ENCODE data around the gene RAP1GAP2. TPM values are rescaled to one million over a fixed set of nuclear protein-coding genes. Genes with fewer than 3 reads are reported as not detected.

RAP1GAP2 gene
- polyA plus RNA-seq, 3 donors: 1.5 to 48.4 (median 6.1) TPM

DNA sequence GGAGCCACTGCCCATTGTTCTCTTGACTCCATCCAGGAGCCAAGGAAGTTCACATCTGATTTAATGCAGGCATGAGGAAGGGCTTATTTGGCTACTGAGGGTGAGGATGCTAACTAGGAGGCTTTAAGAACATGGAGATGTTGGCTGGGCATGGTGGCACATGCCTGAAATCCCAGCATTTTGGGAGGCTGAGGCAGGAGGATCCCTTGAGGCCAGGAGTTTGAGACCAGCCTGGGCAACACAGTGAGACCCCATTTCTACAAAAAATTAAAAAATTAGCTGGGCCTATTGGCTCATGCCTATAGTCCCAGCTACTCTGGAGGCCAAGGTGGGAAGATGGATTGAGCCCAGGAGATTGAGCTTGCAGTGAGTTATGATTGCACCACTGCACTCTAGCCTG is 116.5 kb downstream of the RAP1GAP2 start:
- intact Hi-C loops (cut with micrococcal nuclease): no loop called here
- no peak overlapping the region for H3K9ac ChIP-seq (ENCODE audit: insufficient read depth, low read length, poor library complexity, severe bottlenecking)

DNA sequence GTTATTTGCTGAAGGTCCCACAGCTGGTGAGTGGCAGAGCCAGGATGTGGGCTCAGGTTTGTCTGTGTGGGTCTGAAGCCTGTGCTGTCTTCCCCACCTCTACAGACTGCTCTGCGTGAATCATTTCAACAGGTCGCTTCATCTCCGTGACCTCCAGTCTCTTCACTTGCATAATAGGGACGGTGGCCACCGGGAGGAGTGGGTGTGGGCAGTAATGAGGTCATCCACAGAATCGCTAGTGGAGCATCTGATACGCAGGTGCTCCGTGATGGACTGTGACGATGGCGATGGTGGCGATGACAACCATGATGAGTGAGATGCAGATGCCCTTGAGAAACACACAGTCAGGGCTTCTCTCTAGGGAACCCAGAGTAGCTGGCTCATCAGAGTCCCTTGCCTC is 120.2 kb downstream of the RAP1GAP2 start:
- H3K4me2 ChIP-seq (replicated peaks; ENCODE audit: extremely low read depth, low read length, poor library complexity, severe bottlenecking): no peak overlapping the region
- no peak overlapping the region for H2AFZ ChIP-seq (ENCODE audit: insufficient read depth, low read depth, low read length, poor library complexity, severe bottlenecking)
- no peak overlapping the region for H3K27ac ChIP-seq (ENCODE audit: low read depth in 1 of 2, low read length in 2 of 2)
- no peak overlapping the region for H3K9ac ChIP-seq (ENCODE audit: insufficient read depth, low read length, poor library complexity, severe bottlenecking)
- peaks cover 36% of the 10 kb centered on the region for H3K79me2 ChIP-seq (ENCODE audit: insufficient read depth, low read length)
- H3K36me3 ChIP-seq (replicated peaks in 1 of 2; ENCODE audit: control insufficient read depth in 1 of 2, insufficient read depth in 2 of 2, low read length in 2 of 2): peaks cover 35 to 42% of the 10 kb centered on the region in 2 donors
- no peaks in the 10 kb centered on the region for H3K9me3 ChIP-seq (replicated peaks in 1 of 2; ENCODE audit: control insufficient read depth in 1 of 2, insufficient read depth in 1 of 2, low read length in 2 of 2)
- H3K4me3 ChIP-seq (replicated peaks in 1 of 3; ENCODE audit: low read depth in 2 of 3, low read length in 3 of 3): no peak overlapping the region
- H3K4me3 Mint-ChIP-seq: no peak overlapping the region
- H3K27me3 Mint-ChIP-seq (ENCODE audit: low read depth in 3 of 3): peaks cover 0 to 2% (median 1%) of the 10 kb centered on the region in 3 donors
- intact Hi-C loops (cut with micrococcal nuclease): no loop called here
- 96% methylated on average over 7 of the region's 11 CpGs for WGBS (ENCODE audit: insufficient coverage)
- TF ChIP-seq, protein P1, sequence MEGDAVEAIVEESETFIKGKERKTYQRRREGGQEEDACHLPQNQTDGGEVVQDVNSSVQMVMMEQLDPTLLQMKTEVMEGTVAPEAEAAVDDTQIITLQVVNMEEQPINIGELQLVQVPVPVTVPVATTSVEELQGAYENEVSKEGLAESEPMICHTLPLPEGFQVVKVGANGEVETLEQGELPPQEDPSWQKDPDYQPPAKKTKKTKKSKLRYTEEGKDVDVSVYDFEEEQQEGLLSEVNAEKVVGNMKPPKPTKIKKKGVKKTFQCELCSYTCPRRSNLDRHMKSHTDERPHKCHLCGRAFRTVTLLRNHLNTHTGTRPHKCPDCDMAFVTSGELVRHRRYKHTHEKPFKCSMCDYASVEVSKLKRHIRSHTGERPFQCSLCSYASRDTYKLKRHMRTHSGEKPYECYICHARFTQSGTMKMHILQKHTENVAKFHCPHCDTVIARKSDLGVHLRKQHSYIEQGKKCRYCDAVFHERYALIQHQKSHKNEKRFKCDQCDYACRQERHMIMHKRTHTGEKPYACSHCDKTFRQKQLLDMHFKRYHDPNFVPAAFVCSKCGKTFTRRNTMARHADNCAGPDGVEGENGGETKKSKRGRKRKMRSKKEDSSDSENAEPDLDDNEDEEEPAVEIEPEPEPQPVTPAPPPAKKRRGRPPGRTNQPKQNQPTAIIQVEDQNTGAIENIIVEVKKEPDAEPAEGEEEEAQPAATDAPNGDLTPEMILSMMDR (IDR thresholded peaks at IDR 0.05): no peak
- no peaks in the 10 kb centered on the region for H3K4me1 Mint-ChIP-seq
- H4K20me1 ChIP-seq (ENCODE audit: insufficient read depth, low read length): peaks cover 98% of the 10 kb centered on the region
- peak overlapping the region in 1 of 7 donors; percentile 24 for H3K27ac Mint-ChIP-seq
- no peaks in the 10 kb centered on the region for H3K27me3 ChIP-seq (ENCODE audit: control insufficient read depth in 2 of 2, insufficient read depth in 2 of 2, low read length in 2 of 2)
- no peaks in the 10 kb centered on the region for H3K9me3 Mint-ChIP-seq
- no peak for DNase-seq
- peaks cover 28 to 68% of the 10 kb centered on the region in 2 donors for H3K36me3 Mint-ChIP-seq
- H3K4me1 ChIP-seq (ENCODE audit: control insufficient read depth in 1 of 2, insufficient read depth in 2 of 2, low read length in 2 of 2): no peaks in the 10 kb centered on the region

More for the DNA sequence above, 116.5 kb downstream of the RAP1GAP2 start:
- H3K27ac ChIP-seq (ENCODE audit: low read depth in 1 of 2, low read length in 2 of 2): no peak overlapping the region
- H3K27me3 ChIP-seq (ENCODE audit: control insufficient read depth in 2 of 2, insufficient read depth in 2 of 2, low read length in 2 of 2): no peaks in the 10 kb centered on the region
- no peak overlapping the region for H3K4me2 ChIP-seq (replicated peaks; ENCODE audit: extremely low read depth, low read length, poor library complexity, severe bottlenecking)
- peaks cover 52 to 68% of the 10 kb centered on the region in 2 donors for H3K36me3 ChIP-seq (replicated peaks in 1 of 2; ENCODE audit: control insufficient read depth in 1 of 2, insufficient read depth in 2 of 2, low read length in 2 of 2)
- H3K4me1 ChIP-seq (ENCODE audit: control insufficient read depth in 1 of 2, insufficient read depth in 2 of 2, low read length in 2 of 2): no peaks in the 10 kb centered on the region
- H2AFZ ChIP-seq (ENCODE audit: insufficient read depth, low read depth, low read length, poor library complexity, severe bottlenecking): no peak overlapping the region
- Mint-ChIP-seq H3K9me3 (peaks cover 0 to 1% (median 0%) of the 10 kb centered on the region in 7 donors), H3K4me3 (no peak overlapping the region), H3K27ac (peak overlapping the region in 3 of 7 donors; percentile 25 to 47 (median 41)), H3K4me1 (no peaks in the 10 kb centered on the region), H3K27me3 (ENCODE audit: low read depth in 3 of 3) (no peaks in the 10 kb centered on the region), H3K36me3 (peaks cover 41 to 84% of the 10 kb centered on the region in 2 donors)
- peaks cover 98% of the 10 kb centered on the region for H4K20me1 ChIP-seq (ENCODE audit: insufficient read depth, low read length)
- TF ChIP-seq, protein P1 (IDR thresholded peaks at IDR 0.05): no peak
- peaks cover 10% of the 10 kb centered on the region for H3K79me2 ChIP-seq (ENCODE audit: insufficient read depth, low read length)
- H3K4me3 ChIP-seq (replicated peaks in 1 of 3; ENCODE audit: low read depth in 2 of 3, low read length in 3 of 3): no peak overlapping the region
- DNase-seq: no peak
- H3K9me3 ChIP-seq (replicated peaks in 1 of 2; ENCODE audit: control insufficient read depth in 1 of 2, insufficient read depth in 1 of 2, low read length in 2 of 2): no peaks in the 10 kb centered on the region

Data from CD14-positive monocyte (primary cell).